WI38 (cell line): ENCODE results near the gene TYK2.

Experiments used
- H3K4me3 ChIP-seq: 2 replicates; pipeline ENCODE4 v1.5.1; 2011; ENCODE audit warnings: low read depth, mild to moderate bottlenecking, control low read depth, low read length
- CTCF ChIP-seq: IDR thresholded peaks from 2 replicates; pipeline ENCODE4 v1.5.1; 2012; ENCODE audit warnings: low read depth, mild to moderate bottlenecking, control low read depth, low read length

Gene TYK2

GRCh38 chr19:10380313-10381102 is at the start of gene TYK2:
Gene TYK2, minus strand, starts transcription at chr19:10380572. Its CDS starts 2,166 bp downstream, at chr19:10378406.
- peak within 1 kb of the TSS; percentile 97 for H3K4me3 ChIP-seq
- TF ChIP-seq CTCF, result no peak

- no peak overlapping the region for H3K4me3 ChIP-seq
- no peak for TF ChIP-seq CTCF
These were observed 48.6 kb upstream of the TYK2 start for GRCh38 chr19:10428996-10429381.

GRCh38 chr19:10427169-10427568 is 46.8 kb upstream of the TYK2 start:
- H3K4me3 ChIP-seq, result no peak overlapping the region
- TF ChIP-seq CTCF, result no peak

GRCh38 chr19:10424011-10424637 is 43.8 kb upstream of the TYK2 start:
- peak; percentile 67 for TF ChIP-seq CTCF
- H3K4me3 ChIP-seq, result peak overlapping the region; percentile 52

- TF ChIP-seq CTCF, result no peak
- H3K4me3 ChIP-seq, result no peak overlapping the region
These were observed 42.5 kb upstream of the TYK2 start for GRCh38 chr19:10422846-10423245.

GRCh38 chr19:10422046-10422461 is 41.7 kb upstream of the TYK2 start:
- no peak overlapping the region for H3K4me3 ChIP-seq
- no peak for TF ChIP-seq CTCF
